ENCODE data around the gene ABHD10.

Gene ABHD10

GRCh38 chr3:111939873-111940272 is 39.0 kb upstream of the ABHD10 start:
- no peak for TF ChIP-seq CTCF (IDR thresholded peaks at IDR 0.05; ENCODE audit: borderline replicate concordance, insufficient read depth, low read depth, low read length)
- no peak overlapping the region for H3K4me3 ChIP-seq (ENCODE audit: low read depth, low read length)

DNA sequence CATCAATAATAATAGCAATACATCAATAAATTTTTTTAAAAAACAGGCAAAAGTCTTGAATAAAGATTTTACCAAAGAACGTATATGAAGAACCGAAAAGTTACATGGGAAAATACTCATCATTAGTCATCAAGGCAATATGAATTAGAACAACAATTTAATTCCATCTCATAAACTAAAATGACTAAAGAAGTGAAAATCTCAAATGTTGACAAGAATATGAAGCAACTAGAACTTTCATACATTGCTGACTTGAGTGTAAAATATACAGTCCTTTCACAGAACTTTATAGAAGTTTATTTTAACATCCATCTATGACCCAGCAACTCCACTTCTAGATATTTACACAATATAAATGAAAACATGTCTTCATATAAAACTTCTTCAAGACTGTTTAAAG is 35.3 kb upstream of the ABHD10 start:
- no peak for TF ChIP-seq CTCF (IDR thresholded peaks at IDR 0.05; ENCODE audit: borderline replicate concordance, insufficient read depth, low read depth, low read length)
- no peak overlapping the region for H3K4me3 ChIP-seq (ENCODE audit: low read depth, low read length)

DNA sequence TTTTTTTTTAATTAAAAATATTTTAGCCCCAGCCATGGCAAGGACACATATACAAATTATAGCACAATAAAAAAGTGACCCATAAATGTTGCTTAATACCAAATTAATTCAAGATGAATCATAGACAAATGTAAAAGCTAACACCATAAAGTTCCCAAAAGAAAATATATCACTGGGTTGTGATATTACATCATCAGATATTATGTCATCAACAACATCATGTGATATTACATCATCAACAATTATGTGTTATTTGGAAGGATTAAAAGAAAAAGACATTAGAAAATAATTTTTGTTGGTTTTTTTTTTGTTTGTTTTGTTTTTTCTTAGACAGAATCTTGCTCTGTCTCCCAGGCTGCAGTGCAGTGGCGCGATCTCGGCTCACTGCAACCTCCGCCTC is 34.5 kb upstream of the ABHD10 start:
- TF ChIP-seq CTCF (IDR thresholded peaks at IDR 0.05; ENCODE audit: borderline replicate concordance, insufficient read depth, low read depth, low read length), result no peak
- H3K4me3 ChIP-seq (ENCODE audit: low read depth, low read length), result no peak overlapping the region

- no peak for TF ChIP-seq CTCF (IDR thresholded peaks at IDR 0.05; ENCODE audit: borderline replicate concordance, insufficient read depth, low read depth, low read length)
- H3K4me3 ChIP-seq (ENCODE audit: low read depth, low read length), result no peak overlapping the region
These were observed 31.6 kb upstream of the ABHD10 start for GRCh38 chr3:111947231-111947630.

DNA sequence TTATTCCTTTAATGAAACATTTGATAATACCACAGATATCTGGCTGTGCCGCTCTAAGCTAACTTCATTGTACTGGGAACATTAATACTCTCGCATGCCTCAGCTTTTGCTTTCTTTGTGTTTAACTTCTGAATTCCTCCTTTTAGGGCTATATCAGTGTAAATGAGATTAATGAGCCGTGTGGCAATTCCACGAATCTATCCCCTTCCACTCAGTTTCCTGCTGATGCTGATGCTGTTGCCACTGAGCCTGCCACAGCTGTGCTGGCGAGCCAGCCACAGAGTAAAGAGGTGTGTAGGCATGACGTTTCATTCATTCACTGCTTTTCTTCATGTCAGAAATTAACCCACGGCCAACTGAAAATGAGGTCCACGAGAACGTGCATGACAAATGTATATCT is 30.0 kb upstream of the ABHD10 start:
- TF ChIP-seq CTCF (IDR thresholded peaks at IDR 0.05; ENCODE audit: borderline replicate concordance, insufficient read depth, low read depth, low read length), result no peak

DNA sequence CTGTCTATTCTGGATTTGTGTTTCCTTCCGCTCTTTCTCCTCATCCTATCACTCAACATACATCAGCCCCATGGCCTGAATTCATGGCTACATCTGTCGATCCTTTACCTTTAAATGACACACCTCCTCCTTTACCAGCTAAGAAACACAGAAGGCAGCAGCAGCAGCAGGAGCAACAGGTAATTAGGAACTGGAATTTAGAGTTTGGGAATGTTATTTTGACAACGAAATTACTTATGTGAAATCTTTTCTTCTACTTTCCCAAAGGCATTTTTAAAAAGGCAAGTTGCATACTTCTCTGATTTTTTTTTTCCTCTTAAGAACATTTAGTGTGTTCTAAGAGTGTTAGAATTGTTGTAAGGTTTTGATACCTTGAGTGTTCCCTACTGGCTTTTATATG is 29.1 kb upstream of the ABHD10 start:
- no peak for TF ChIP-seq CTCF (IDR thresholded peaks at IDR 0.05; ENCODE audit: borderline replicate concordance, insufficient read depth, low read depth, low read length)
- no peak overlapping the region for H3K4me3 ChIP-seq (ENCODE audit: low read depth, low read length)

More for the DNA sequence above, 30.0 kb upstream of the ABHD10 start:
- no peak overlapping the region for H3K4me3 ChIP-seq (ENCODE audit: low read depth, low read length)

GRCh38 chr3:111951032-111951431 is 27.8 kb upstream of the ABHD10 start:
- H3K4me3 ChIP-seq (ENCODE audit: low read depth, low read length), result no peak overlapping the region
- no peak for TF ChIP-seq CTCF (IDR thresholded peaks at IDR 0.05; ENCODE audit: borderline replicate concordance, insufficient read depth, low read depth, low read length)
